Activated B cell treated with CpG ODN at 0.5 μM for 24 hours (primary cell): ENCODE results near the gene HRH2. TPM values are rescaled to one million over a fixed set of nuclear protein-coding genes. Genes with fewer than 3 reads are reported as not detected.
A peak's percentile ranks its signal among the peaks of the same experiment; 100 is the strongest.

Experiments
- ATAC-seq: fragments of 200-7000 bp; cut with Tn5 transposase; one replicate; pipeline ENCODE4 v1.10.0; 2021; ENCODE audit warnings: low read depth, mild to moderate bottlenecking, moderate library complexity
- CTCF ChIA-PET: fragments of 350-600 bp; sonication (Branson Sonifier 250); formaldehyde crosslinking; loops from one replicate; lab custom pipeline; 2021; ENCODE audit warnings: antibody characterized with exemption; lab: Charles Lee
- POLR2A ChIA-PET: fragments of 350-600 bp; sonication (Branson Sonifier 250); formaldehyde crosslinking; loops from one replicate; lab custom pipeline; 2021; ENCODE audit warnings: antibody characterized with exemption; lab: Charles Lee
- DNase-seq: peaks from one replicate; pipeline ENCODE4 v3.0.0; 2022
- H3K27ac Mint-ChIP-seq: one replicate; pipeline ENCODE4 v1.8.0; 2020; ENCODE audit warnings: mixed read lengths
- H3K27me3 Mint-ChIP-seq: one replicate; pipeline ENCODE4 v1.8.0; 2021; ENCODE audit warnings: mixed read lengths
- H3K36me3 Mint-ChIP-seq: one replicate; pipeline ENCODE4 v1.8.0; 2021; ENCODE audit warnings: low read depth, mixed read lengths
- H3K4me1 Mint-ChIP-seq: one replicate; pipeline ENCODE4 v1.8.0; 2021; ENCODE audit warnings: mixed read lengths
- H3K4me3 Mint-ChIP-seq: one replicate; pipeline ENCODE4 v1.8.0; 2020; ENCODE audit warnings: mild to moderate bottlenecking, mixed read lengths
- H3K9me3 Mint-ChIP-seq: one replicate; pipeline ENCODE4 v1.8.0; 2020; ENCODE audit warnings: mixed read lengths
- CTCF ChIP-seq: fragments of 200-600 bp; IDR thresholded peaks from one replicate; pipeline ENCODE4 v1.8.0; 2022; ENCODE audit warnings: antibody characterized with exemption, mild to moderate bottlenecking
- intact Hi-C: fragments of 100-400 bp; cut with micrococcal nuclease; formaldehyde crosslinking; loops from one replicate; pipeline ENCODE4 v1.15.1; 2024
- total RNA-seq: library from RNA; stranded (reverse); gene quantifications from 2 replicates; pipeline ENCODE4 v1.2.3, GENCODE V29; 2022

Gene HRH2
- total RNA-seq, 1 donor from 2014 or later = not detected

- ATAC-seq (no peak), DNase-seq (no peak)
- POLR2A ChIA-PET = no interaction called here
- TF ChIP-seq CTCF = no peak
- H3K27me3 Mint-ChIP-seq = peaks cover 57% of the 10 kb centered on the region
- no peaks in the 10 kb centered on the region for H3K9me3 Mint-ChIP-seq
- peaks cover 15% of the 10 kb centered on the region for H3K4me1 Mint-ChIP-seq
- H3K4me3 Mint-ChIP-seq = peak overlapping the region; percentile 50
- intact Hi-C loops = no loop called here
- no peak overlapping the region for H3K27ac Mint-ChIP-seq
- CTCF ChIA-PET = no interaction called here
- no peaks in the 10 kb centered on the region for H3K36me3 Mint-ChIP-seq
Observed at GRCh38 chr5:175658299-175659145, 651 bp downstream of the HRH2 start.

GRCh38 chr5:175659546-175660253, 1.8 kb downstream of the HRH2 start:
- Mint-ChIP-seq H3K4me3 (no peak overlapping the region), H3K27ac (no peak overlapping the region), H3K36me3 (no peaks in the 10 kb centered on the region), H3K27me3 (peaks cover 53% of the 10 kb centered on the region), H3K4me1 (peaks cover 15% of the 10 kb centered on the region), H3K9me3 (no peaks in the 10 kb centered on the region)
- intact Hi-C loops = no loop called here
- POLR2A ChIA-PET = no interaction called here
- DNase-seq (no peak), ATAC-seq (no peak)
- TF ChIP-seq CTCF = no peak
- CTCF ChIA-PET = no interaction called here

GRCh38 chr5:175663186-175664184, 5.6 kb downstream of the HRH2 start:
- TF ChIP-seq CTCF = no peak
- no peak for DNase-seq
- intact Hi-C loops = no loop called here
- Mint-ChIP-seq H3K27ac (no peak overlapping the region), H3K4me3 (no peak overlapping the region), H3K4me1 (peaks cover 7% of the 10 kb centered on the region), H3K9me3 (no peaks in the 10 kb centered on the region), H3K27me3 (peaks cover 33% of the 10 kb centered on the region), H3K36me3 (no peaks in the 10 kb centered on the region)
- CTCF ChIA-PET = no interaction called here
- ATAC-seq = no peak
- POLR2A ChIA-PET = no interaction called here

- no peak for ATAC-seq
- Mint-ChIP-seq H3K4me3 (no peak overlapping the region), H3K27me3 (peaks cover 20% of the 10 kb centered on the region), H3K4me1 (no peaks in the 10 kb centered on the region), H3K27ac (no peak overlapping the region), H3K9me3 (no peaks in the 10 kb centered on the region), H3K36me3 (no peaks in the 10 kb centered on the region)
- DNase-seq = no peak
- CTCF ChIA-PET = no interaction called here
- no peak for TF ChIP-seq CTCF
- POLR2A ChIA-PET = no interaction called here
- intact Hi-C loops = no loop called here
Observed at GRCh38 chr5:175664723-175665122, 6.9 kb downstream of the HRH2 start.
